ENCODE results near the gene WDR7. TPM values are rescaled to one million over a fixed set of nuclear protein-coding genes. Genes with fewer than 3 reads are reported as not detected.

The WDR7 gene
- total and polyA plus RNA-seq, 2 experiments from 2014 or later: 9.8 to 15.0 TPM

DNA sequence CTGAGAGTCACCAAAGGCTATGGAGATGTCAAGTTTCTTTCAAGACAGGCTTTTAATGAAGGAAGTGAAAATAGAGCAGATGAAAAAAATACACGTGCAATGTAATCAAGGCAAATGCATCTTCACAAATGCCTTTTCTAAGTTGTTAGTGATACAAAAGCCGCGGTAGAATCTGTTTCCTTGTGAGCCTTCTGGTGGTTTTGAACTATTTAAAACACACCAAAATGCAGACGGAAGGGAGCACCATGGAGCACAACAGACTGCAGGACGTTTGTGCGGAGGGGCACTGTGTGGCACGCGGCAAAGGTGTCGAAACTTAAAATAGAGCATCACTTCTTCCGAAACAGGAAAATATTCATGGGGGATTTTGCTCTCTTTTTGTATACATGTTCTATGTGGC, 430.7 kb downstream of the WDR7 start:
- no peaks in the 10 kb centered on the region for H3K27me3 ChIP-seq
- DNase-seq (ENCODE audit: low read depth in 1 of 2, low spot score in 1 of 2): no peak

DNA sequence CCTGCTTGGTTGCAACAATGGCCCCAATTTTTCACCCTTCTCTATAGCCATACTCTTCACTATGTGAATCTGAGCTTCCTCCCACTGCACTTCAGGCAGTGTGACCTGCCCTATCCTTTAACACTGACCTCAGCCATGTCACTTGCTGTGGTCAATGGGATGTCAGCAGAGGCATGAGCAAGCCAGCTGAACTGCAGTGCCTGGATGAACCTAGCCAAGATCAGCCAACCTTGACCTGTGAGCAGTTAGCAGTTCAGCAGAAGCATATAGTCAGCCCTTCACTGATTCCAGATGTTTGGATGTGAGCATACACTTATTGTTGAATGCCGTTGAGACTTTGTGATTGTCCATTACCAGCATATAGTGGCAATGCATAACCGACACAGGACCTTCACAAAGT, 432.3 kb downstream of the WDR7 start:
- Histone ChIP-seq H3K27me3 (no peaks in the 10 kb centered on the region), H3K4me3 (no peak overlapping the region), H3K9me3 (ENCODE audit: low read depth) (no peaks in the 10 kb centered on the region), H3K27ac (no peak overlapping the region), H3K4me1 (ENCODE audit: low read depth) (no peaks in the 10 kb centered on the region), H3K36me3 (no peaks in the 10 kb centered on the region)
- TF ChIP-seq, protein P1, sequence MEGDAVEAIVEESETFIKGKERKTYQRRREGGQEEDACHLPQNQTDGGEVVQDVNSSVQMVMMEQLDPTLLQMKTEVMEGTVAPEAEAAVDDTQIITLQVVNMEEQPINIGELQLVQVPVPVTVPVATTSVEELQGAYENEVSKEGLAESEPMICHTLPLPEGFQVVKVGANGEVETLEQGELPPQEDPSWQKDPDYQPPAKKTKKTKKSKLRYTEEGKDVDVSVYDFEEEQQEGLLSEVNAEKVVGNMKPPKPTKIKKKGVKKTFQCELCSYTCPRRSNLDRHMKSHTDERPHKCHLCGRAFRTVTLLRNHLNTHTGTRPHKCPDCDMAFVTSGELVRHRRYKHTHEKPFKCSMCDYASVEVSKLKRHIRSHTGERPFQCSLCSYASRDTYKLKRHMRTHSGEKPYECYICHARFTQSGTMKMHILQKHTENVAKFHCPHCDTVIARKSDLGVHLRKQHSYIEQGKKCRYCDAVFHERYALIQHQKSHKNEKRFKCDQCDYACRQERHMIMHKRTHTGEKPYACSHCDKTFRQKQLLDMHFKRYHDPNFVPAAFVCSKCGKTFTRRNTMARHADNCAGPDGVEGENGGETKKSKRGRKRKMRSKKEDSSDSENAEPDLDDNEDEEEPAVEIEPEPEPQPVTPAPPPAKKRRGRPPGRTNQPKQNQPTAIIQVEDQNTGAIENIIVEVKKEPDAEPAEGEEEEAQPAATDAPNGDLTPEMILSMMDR (IDR thresholded peaks at IDR 0.05; ENCODE audit: low read depth, low read length): no peak
- DNase-seq (ENCODE audit: low read depth in 1 of 2, low spot score in 1 of 2): no peak

More for the DNA sequence above, 430.7 kb downstream of the WDR7 start:
- Histone ChIP-seq H3K9me3 (ENCODE audit: low read depth) (no peaks in the 10 kb centered on the region), H3K4me3 (no peak overlapping the region), H3K36me3 (no peaks in the 10 kb centered on the region), H3K27ac (no peak overlapping the region), H3K4me1 (ENCODE audit: low read depth) (no peaks in the 10 kb centered on the region)
- TF ChIP-seq, protein P1 (IDR thresholded peaks at IDR 0.05; ENCODE audit: low read depth, low read length): no peak

DNA sequence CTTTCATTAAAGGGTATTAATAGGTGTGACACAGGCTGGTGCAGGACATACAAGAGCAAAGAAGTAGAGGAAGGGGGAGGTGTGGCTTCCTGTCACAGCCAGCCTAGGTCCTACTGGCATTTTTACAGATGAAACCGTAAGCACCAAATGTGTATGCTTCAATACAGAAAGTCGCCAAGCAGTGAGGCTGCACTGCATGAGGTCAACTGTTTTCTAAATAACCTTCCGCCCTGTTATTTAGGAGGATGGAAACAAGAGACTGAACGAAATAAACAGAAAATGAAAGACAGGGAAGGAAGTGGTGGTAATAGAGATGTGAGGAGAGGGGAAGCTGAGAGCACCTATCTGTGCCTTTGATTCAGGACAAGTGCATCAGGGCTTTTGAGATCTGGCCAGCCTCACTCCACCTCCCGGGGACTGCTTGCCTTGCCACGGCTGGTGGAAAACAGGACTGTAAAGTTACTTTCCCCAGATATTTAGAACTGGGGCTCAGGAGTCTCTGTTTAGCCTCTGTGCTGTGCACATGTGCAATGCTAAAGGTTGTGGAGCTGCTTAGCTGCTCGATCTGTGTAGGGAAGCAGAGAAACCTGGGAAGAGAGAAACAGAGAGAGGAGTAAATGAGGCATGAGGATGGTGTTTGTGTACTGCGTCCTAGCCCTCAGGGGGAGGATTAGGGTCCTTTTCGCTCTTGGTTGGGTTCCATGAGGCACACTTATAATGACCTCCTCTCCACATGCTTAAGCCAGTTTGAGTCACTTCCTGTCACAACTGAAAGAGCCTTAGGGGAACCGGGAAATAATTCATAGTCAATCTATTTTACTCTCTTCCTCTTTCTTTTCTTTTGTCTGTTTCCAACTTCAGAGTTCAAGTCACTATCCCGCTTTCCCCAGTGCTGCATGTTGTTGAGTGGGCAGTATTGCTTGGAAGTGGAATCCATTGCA, 433.4 kb downstream of the WDR7 start:
- TF ChIP-seq, protein P1 (IDR thresholded peaks at IDR 0.05; ENCODE audit: low read depth, low read length): no peak

DNA sequence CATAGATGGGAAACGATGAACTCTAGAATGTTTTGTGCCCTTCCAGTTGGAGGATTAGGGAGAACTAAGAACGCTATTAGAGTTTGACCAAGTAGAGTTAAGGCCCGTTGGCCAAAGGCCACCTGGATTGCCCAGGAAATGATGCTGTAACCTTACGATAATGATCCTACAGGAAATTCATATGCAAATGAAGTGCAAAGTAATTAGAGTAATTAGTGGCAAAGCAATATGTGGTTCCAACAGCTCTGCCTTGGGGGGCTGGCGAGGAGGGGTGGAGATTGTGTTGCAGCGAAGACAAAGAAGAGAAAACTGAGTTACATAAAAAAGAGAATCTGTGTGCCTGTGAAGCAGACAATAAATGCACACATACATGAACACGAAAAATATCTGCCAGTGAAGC, 434.2 kb downstream of the WDR7 start:
- TF ChIP-seq, protein P1 (IDR thresholded peaks at IDR 0.05; ENCODE audit: low read depth, low read length): no peak

More for the DNA sequence above, 433.4 kb downstream of the WDR7 start:
- Histone ChIP-seq H3K9me3 (ENCODE audit: low read depth) (no peaks in the 10 kb centered on the region), H3K27me3 (no peaks in the 10 kb centered on the region), H3K4me1 (ENCODE audit: low read depth) (no peaks in the 10 kb centered on the region), H3K4me3 (no peak overlapping the region), H3K36me3 (no peaks in the 10 kb centered on the region), H3K27ac (no peak overlapping the region)
- DNase-seq (ENCODE audit: low read depth in 1 of 2, low spot score in 1 of 2): no peak

DNA sequence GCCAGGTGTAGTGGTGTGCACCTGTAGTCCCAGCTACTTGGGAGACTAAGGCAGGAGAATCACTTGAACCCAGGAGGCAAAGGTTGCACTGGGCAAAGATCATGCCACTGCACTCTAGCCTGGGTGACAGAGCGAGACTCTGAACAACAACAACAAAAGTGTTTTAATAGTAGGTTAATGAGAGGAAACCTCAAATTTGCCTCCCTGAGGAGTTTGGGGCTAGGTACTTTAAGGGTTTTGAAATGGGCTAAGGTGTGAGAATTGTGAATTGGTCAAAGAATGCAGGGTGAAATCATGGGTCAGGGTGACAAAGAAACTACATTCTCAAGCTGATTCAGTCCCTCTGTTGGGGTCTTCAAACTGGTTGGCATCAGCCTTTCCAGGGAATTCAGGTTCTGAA, 435.0 kb downstream of the WDR7 start:
- Histone ChIP-seq H3K9me3 (ENCODE audit: low read depth) (no peaks in the 10 kb centered on the region), H3K36me3 (no peaks in the 10 kb centered on the region), H3K27me3 (no peaks in the 10 kb centered on the region), H3K4me3 (no peak overlapping the region), H3K27ac (no peak overlapping the region), H3K4me1 (ENCODE audit: low read depth) (no peaks in the 10 kb centered on the region)
- DNase-seq (ENCODE audit: low read depth in 1 of 2, low spot score in 1 of 2): no peak
- TF ChIP-seq, protein P1 (IDR thresholded peaks at IDR 0.05; ENCODE audit: low read depth, low read length): no peak

More for the DNA sequence above, 434.2 kb downstream of the WDR7 start:
- no peak overlapping the region for H3K27ac ChIP-seq
- H3K4me3 ChIP-seq: no peak overlapping the region
- DNase-seq (ENCODE audit: low read depth in 1 of 2, low spot score in 1 of 2): no peak
- no peaks in the 10 kb centered on the region for H3K4me1 ChIP-seq (ENCODE audit: low read depth)
- no peaks in the 10 kb centered on the region for H3K27me3 ChIP-seq
- no peaks in the 10 kb centered on the region for H3K36me3 ChIP-seq
- H3K9me3 ChIP-seq (ENCODE audit: low read depth): no peaks in the 10 kb centered on the region

Other genes starting within 250 kb of the WDR7 start
- gene TXNL1, start 12.8 kb upstream of the WDR7 start, total RNA-seq: 45.3 and 51.0 TPM in 2 replicates
- 76.7 and 77.4 TPM in 2 replicates for gene TXNL1, start 12.8 kb upstream of the WDR7 start, polyA plus RNA-seq